A204.1 (cell line): Measurements from ENCODE around the gene GRM7.

Experiments used
- FAIRE-seq: peaks from 2 replicates; lab custom pipeline; 2012; peaks lifted over from hg19 to GRCh38; lab: Jason Lieb, UNC

Gene GRM7

DNA sequence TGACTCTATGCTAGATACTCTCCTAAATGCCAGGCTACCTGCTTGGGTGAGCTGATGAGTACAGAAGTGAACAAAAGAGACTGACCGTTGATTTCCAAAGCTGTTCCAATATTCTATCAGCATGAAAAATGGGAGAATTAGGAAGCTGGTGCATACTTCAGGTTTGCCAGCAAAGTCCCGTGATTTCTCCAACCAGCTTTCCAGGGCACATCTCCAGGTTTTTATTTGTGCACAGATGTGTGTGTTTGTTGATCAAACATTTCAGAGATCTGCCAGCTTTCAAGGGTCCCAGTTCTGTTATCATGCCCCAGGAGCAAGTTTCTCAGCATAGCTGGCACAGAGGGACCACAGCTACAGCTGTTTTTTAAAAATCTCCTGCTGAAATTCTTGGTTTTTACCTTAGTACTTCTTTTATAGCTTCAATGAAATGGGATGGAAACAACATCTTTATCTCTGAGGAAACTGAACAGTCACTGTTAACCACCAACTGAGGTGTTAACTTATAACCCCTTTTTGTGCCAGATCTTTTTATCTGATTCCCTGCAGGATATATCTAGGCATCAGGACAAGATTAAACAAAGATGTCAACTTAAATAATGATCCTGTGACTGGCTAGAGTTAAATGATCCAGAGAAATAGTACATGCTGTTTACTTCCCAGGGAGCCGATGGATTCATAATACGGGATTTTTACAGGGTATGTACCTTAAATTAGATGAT, 380.8 kb downstream of the GRM7 start:
- no peak for FAIRE-seq

DNA sequence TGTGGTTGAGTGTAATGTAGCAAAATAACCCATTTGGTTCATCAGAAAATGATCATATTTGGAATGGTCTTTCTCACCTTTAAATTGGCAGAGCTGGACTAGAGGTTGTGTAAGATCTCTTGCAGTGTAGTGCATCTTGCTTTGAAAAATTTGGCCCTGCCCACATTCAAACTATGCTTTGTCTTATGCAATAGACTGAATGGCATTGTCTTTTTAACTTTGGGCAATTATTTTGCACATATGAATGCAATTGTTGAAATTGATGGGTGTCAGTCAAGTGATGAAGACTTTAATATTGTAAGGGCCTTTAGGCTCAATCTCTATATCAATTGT, 381.4 kb downstream of the GRM7 start:
- no peak for FAIRE-seq

DNA sequence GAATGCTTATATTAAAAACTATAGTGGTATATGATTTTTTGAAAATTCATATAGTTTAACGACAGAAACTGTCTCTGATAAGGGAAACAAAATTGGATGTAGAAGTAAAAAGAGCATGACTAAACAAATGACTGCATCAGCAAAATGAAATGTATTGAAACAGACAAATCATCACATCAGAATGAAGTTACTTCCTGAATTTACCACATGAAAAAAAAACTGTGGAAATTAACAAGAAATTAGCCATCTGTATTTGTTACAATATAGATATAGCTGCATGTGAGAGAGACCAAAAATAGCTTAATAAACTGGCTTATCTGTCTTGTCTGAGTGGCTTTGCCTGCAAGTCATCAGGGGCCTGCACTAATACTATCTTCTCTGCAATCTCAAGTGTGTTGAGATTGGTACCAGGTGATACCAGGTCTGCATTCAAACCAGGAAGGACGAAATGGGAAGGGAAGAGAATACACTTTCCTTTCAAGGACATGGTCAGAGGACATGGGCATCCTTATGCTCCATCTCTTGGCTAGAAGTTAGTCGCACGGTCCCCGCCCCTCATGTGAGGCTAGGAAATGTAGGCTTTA, 388.7 kb downstream of the GRM7 start:
- no peak for FAIRE-seq

DNA sequence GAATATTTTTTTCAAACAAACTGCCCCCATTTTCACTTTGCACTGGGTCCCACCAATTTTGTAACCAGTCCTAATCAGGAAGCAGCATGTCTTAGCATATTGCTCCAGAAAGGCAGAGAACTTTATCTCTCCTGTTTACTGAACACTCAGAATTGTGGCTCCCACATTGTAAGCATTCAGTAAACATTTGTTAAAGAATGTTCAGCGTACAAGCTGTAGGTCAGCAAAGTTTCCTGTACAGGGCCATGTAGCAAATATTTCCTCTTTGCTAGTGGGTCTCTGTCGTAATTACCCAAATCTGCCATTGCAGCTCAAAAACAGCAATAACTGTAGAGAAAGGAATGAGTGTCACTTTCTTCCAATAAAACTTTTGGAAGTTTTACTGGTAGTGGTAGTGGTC, 393.3 kb downstream of the GRM7 start:
- no peak for FAIRE-seq

DNA sequence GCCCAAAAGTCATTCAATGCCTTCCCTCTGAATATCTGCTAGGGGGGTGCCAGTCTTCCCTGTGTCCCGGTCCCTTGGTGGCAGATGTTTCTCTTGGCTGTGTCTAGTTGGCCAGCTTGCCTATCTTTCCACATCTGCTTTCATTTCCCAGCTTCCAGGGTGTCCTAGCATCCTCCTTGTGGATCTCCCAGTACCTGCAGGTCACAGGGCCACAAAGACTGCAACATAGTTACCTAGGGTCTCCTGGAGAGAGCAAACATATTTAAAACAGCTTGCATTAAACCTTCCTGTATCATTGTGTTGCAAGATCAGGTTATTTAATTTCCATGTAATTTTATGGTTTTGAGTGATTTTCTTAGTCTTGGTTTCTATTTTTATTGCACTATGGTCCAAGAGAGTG, 400.1 kb downstream of the GRM7 start:
- FAIRE-seq = no peak

DNA sequence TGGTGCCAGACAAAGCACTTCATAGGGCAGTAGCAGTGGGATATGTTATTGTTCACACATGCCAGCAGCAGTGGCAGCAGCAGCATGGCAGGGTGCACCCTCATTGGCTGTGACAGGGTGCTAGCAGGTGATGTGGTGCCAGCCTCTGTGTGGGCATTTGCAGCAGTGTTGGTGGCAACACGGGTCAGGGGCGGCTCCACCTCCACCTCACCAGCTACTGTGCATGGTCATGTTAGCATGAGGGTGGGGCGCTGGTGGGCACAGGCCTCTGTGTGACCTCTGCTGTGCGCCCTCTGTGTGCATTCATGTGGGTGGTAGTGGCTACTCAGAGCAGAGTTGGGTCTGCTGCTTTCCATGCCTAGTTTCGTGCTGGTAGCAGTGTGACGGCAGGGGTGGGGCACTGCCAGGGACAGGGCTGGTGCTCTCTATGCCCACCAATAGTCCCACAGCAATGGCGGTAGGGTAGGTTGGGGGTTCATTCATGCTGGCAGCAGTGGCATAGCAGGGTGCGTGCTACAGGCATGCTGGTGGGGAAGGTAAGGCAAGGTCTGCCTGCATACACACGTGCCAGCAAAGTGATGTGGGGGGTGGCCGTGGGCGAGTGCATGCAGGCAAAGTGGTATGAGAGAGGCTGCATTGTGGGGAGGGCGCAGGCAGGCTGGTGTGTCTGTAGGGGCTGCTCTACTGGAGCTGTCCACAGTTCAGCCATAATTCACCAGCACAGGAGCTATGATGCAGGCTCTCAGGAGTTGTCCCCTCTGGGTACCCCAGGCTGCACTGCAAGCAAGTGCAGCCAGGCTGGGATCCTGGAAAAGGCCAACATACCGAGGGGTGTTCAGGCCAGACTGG, 402.7 kb downstream of the GRM7 start:
- FAIRE-seq = no peak

DNA sequence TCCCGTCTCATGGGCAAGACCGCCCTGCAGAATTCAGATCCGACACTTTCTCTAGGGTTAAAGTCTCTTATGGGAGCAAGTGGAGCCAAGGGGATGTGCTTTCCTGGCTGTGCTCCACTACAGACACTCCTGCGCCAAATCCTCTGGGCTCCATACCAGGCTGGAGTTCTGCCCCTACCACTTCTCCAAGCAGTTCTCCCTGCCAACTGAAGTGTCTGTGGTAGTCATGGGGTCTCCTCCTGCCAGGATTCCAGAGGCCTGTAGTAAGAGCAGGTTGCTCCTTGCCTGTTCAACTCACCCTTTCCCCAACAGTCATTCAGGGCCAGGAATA, 403.2 kb downstream of the GRM7 start:
- FAIRE-seq = no peak

DNA sequence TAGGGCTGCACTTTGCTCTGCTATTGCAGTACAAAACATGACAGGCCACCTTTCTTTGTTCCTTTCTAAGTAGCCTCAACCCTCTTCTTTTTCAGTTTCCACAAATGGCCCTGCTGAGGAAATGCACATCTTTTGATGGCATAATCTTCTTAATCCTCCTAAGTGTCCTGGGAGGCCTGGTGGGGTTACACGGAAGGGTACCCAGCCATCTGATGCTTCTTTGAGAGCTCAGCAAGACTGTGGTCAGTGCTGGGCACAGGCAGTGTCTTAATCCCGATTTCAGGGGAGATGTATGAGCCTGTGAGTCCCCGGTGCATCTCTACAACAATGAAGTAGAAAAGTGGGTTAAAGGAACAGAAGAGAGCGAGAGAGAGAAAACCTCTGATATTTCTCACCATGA, 404.8 kb downstream of the GRM7 start:
- FAIRE-seq = no peak

DNA sequence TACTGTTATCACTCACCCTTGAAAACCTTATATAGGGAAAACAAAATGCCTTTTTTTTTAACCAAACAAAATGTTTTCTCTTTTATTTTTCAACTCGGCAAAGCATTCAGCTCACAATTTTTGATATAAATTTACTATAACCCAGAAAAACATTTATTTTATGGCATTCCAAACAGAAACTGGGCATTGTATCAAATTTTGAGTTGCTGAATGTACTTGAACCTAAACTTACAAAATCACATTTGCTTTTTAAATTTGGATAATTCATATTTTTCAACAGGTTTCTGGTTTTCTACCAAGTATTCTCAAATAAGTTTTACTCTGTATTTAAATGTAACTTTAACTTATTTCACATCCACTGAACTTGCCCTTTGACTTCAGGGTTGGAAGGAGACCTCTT, 405.6 kb downstream of the GRM7 start:
- FAIRE-seq = no peak

DNA sequence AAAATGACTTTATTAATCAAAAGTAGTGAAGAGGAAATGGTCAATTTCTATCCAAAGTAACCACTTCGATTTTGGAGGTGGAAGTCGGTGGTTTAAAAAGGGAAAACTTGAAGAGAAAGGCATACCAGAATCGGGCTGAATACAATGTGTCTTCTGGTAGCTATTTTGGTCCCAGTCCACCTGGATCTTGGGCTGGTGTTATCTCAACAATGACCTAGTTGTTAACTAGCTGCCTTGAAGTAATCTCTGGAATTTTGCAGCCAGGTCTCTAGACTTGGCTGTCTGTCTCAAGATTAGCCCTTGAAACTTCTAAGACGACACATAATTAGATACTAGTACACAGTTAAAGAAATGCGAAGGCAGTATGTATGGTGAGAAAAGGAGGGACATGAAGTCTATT, 409.8 kb downstream of the GRM7 start:
- no peak for FAIRE-seq

DNA sequence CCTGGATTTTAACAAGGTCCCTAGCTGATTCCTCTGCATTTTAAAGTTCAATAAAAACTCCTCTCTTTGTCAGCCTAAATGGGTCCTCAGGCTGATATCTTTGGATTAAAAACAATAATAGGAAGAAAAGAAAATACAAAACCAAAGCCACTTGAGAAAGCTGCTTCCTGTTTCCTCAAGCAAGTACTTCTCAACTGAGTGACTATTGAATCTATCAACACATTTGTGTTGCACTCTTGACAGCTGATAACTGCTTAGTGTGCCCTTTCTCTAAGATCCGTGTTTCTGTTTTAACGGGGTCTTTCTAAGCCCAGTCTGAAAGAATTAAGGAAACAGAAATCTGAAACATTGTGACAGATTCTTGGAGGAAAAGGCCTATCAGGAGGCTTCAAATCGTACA, 410.7 kb downstream of the GRM7 start:
- no peak for FAIRE-seq

DNA sequence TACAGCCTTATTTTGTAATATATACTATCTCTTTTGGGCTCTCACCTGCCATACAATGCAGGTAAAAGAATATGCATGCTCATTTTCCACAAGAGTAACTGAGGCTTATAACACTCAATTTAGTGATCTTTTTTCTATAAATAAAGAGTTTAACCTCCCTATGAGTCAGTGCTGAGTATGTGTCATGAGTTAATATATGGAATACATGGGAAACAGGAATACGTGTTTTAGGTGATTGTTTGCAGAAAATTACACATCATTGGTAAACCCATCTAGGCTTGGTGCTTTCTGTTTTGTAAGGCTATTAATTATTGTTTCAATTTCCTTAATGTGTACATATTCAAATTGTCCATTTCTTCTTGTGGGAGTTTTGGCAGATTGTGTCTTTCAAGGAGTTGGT, 411.3 kb downstream of the GRM7 start:
- no peak for FAIRE-seq

DNA sequence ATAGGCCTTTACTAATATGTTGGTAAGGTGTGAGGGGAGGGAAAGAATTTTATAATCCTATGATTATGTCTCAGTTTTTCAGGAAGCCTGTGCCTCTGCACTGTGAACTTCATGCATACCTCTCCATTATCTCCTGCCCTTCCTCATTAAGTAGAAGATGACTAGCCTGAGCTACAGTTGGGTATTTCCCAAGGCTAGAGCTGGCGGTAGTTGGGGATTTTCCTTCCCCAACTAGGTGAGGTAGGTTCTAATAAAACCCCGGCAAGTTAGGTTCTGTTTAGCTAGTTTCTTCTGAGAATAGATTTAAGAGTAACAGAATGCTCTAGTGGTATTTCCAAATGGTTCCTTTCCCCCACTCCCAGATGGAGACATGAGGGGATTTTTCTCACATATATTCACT, 414.5 kb downstream of the GRM7 start:
- no peak for FAIRE-seq

DNA sequence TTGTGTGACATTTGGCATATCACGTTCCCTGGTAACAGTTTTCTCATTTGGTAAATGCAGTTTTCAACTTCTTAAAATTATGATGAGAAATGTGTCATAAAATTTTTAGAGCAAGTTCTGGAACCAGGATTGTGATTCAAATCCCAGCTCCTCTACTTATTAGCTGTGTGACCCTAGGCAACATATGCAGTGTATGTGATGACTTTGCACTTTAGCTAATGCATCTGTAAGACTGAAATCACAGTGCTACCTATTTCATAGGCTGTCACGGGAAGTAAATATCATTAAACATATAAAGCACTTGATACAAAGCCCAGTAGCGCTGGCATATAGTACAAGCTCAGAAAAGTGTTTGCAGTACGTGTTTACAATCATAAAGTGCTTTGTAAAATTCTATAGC, 419.4 kb downstream of the GRM7 start:
- FAIRE-seq = no peak

DNA sequence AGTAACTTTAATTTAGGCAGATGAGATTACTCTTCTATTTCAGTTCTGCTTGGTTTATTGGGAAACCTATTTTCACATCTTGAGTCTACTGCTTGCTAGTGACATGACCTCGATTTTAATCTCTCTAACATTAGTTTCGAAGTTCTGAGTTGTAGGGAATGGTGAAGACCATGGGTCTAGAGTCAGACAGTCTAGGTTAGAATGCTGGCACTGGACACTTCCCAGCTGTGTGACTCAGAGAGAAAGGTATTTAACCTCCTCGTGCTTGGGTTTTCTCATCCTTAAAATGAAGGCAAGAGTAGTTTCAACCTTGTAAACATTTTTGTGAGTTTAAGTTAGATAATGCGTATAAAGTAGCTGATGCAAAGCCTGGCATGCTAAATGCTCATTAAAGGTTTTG, 422.1 kb downstream of the GRM7 start:
- no peak for FAIRE-seq

DNA sequence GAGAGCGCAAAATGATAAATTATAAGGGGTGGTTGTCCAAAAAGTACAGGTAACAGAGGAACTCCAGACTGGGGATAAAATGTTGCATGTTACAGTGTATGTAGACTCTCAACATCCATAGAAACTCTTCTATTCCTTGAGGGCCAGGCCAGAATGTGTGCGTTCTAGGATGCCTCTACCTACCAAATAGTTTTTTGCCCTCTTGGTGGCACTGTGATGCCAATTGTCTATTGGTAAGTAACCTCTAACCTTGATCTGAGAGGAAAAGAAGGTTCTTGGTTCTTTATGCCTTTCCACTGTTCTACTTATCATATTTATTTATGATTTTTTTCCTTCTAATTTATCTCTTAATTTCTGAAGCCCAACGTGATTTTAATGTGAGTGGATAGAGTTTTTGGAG, 424.6 kb downstream of the GRM7 start:
- FAIRE-seq = no peak

DNA sequence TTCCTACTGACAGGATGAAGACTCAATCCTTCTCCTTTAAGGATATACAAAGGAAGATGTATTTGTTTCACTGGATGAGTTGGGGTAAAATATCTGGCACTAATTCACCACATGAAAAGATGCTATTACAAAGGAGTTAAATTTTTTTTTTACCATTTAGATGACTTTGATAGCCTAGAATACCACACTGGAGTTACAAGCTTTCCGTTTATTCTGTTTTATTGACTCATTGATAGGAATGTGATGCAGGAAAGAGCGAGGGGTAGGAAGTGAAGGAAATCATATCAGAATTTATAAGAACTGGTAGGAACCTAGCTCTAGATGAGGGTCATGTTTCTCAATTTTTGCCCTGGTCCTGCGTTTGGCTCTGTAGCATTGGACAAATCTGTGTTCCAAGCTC, 427.2 kb downstream of the GRM7 start:
- FAIRE-seq = no peak

DNA sequence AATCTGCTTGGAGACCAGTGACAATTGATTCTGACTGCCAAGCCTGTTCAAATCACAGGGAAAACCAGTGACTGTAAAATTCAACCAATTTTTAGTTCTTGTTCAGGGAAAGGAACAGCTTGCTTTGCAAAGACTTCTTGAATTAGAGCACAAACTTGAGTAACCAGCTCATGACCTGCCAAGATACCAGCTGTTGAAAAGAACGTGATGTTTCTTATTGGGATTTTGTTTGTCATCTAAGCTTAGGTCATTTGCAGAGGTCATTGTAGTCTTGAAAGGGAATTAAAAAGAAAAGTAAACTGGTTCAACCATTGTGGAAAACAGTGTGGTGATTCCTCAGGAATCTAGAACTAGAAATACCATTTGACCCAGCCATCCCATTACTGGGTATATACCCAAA, 428.2 kb downstream of the GRM7 start:
- no peak for FAIRE-seq

DNA sequence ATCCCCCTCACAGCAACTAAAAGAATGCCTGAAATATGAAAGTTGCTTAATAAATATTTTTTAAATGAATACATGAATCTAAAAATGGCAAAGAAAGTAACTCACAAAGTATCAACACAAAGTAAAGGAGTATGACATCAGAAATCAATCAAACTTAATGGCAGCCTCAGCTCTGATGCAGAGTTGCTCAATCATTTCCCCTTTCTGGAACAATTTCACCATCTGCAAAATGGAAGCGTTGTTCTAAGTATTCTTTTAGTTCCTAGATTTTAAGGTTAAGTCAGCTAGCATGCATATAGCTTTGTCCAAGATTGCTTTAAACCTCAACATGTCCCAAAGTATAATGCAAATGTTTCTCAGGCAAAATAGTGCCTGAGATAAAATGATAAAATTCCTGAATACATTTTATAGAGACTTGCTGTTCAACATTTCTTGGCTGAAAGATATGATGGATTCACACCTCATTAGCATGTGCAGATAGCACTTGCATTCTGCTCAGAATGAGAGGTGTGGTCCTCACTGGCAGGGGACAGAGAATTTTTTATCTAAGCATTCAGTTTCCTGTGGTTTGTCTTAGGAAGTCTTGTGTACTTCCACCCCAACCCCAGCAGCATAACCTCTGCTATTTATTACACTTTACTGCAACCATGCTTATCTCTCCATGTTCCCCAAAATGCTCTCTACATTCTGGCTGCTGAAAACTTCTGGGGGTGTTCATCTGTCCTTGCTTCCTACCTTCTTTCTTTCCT, 429.3 kb downstream of the GRM7 start:
- FAIRE-seq = no peak

DNA sequence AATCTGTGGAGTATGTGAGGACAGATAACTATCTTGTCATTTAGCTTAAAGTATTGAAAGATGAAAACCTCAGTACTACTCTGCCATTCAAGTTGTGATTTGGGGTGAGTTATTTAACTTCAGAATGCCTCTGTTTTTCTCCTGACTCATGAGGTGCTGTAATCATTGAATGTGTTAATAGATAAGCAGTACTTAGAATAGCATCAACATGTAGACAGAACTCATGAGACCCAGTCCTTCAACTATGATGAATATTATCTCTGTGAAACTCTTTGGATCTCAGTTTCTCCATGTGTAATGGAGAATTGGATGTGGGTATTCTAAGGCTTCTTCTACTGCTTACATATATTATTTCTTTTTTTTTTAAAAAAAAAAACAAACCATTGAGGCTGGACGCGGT, 431.4 kb downstream of the GRM7 start:
- FAIRE-seq = no peak

DNA sequence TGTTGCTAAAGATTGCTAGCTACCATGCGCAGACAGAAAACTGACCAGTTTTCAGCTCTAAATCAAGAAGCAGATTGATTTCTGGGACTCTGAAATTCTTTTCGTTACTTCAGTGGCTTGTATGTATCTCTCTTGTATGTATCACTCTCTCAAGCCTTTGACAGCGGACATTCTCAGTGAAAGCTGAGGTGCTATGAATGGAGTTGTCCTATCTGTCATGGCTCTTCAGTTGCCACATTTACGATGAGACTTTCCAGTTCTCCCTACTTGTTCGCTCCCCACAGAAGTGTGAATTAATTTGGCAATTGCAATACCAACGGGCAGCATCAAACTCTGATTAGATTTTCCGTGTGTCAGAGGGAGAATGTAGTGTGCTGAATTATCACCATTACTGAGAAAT, 432.4 kb downstream of the GRM7 start:
- no peak for FAIRE-seq

DNA sequence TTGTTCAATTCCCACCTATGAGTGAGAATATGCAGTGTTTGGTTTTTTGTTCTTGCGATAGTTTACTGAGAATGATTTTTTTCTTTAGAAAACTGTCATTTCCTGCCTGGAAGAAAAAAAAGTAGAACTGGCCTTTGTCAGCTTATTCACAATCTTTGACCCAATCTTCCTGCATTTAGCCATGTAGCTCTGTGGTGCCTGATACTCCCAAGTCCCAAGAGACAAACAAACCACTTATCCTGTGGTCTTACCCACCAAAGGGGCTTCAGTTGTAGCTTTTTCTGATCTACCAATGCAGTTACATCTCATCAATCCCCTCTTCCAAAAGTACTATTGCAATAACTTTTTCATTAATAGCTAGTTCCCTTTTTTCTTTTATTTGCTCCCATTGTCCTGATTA, 444.6 kb downstream of the GRM7 start:
- FAIRE-seq = no peak

DNA sequence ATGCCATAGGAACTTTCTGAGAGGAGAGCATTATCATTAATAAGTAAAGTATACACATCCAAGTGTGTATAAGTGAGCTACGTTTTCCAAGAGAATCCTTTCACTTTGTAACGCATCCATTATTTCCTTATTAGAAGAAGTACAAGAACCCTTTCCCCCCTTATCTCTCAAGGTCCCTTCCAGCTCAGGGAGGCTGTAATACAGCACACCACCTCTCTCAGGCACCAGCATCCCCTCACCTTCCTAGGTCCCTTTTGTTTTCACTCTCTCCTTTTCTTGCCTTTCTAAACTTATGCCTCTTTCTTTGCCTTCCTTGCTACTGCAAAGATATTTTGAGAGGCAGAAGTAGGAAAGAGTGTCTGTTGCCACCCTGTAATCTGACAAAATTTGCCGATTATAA, 446.0 kb downstream of the GRM7 start:
- no peak for FAIRE-seq
